ENCODE measurements around the gene DDI2.

DDI2 gene

GRCh38 chr1:15704526-15705183, 87.4 kb downstream of the DDI2 start:
- DNase-seq, result no peak

- no peak for DNase-seq
Observed at GRCh38 chr1:15705184-15705566, 87.9 kb downstream of the DDI2 start.

- DNase-seq, result no peak
Observed at GRCh38 chr1:15706751-15707150, 89.5 kb downstream of the DDI2 start.

DNA sequence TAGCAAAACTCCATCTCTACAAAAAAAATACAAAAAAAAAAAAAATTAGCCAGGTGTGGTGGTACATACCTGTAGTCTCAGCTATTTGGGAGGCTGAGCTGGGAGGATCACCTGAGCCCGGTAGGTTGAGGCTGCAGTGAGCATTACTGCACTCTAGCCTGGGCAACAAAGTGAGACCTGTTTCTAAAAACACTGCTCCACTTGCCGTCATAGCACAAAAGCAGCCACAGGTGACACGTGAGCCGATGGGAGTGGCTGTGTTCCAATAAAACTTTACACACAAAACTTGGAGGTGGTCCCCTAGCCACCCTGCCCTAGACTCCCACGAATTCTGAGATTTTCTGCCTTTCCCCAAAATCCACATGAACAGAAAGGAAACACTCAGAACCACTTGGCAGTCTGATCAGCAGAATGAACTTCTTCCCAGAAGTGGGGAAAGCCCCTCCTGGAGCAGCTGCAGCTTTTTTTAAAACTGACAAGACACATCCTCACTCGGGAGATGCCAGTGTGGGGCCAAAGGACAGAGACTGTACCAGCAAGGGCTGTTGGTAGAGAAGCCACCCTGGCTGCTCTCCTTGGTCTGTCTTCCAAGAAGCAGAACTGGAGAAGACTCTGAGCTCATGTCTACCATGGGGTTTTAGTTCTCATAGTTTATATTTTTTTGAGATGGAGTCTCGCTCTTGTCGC, 90.1 kb downstream of the DDI2 start:
- DNase-seq, result no peak

DNA sequence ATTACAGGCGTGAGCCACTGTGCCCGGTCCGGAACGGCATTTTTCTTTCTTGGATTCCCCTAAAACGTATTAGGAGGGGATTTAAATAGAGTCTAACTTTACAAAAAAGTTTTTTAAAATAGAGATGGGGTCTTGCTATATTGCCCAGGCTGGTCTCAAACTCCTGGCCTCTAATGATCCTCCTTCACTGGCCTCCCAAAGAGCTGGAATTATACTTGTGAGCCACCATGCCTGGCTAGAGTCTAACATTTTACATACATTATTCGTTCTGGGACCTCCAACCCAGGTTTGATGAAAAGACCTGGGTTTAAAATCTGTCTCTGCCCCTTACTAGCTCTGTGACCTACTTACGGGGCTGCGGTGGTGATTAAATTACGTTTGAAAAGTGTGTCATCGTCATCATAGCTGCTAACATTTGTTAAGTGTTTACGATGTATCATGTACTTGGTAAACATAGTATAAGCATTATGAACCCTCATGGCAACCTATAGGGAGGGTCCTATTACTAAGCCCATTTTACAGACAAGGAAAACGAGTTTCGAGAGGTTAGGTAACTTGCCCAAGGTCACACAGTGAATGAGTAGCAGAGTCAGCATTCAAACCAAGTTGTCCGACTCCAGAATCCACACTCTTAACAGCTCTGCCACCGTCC, 91.4 kb downstream of the DDI2 start:
- no peak for DNase-seq

GRCh38 chr1:15709226-15709625, 92.0 kb downstream of the DDI2 start:
- no peak for DNase-seq

DNA sequence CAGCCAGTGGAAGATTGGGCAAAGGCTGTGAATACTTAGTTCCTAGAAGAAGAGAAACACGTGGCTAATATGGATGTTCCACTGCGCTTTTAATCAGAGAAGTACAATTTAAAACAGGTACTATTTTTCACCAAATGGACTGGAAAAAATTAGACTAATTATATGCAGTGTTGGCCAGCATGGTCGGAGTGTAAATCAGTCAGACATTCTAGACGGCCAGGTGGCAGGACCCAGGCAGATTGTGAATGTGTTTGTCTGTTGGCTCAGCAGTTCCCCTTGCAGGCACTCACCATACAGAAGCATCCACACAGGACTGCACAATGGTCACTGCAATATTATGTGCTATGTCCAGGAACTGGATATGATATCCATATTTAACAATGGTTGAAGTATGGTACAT, 94.9 kb downstream of the DDI2 start:
- peak; percentile 18 for DNase-seq

DNA sequence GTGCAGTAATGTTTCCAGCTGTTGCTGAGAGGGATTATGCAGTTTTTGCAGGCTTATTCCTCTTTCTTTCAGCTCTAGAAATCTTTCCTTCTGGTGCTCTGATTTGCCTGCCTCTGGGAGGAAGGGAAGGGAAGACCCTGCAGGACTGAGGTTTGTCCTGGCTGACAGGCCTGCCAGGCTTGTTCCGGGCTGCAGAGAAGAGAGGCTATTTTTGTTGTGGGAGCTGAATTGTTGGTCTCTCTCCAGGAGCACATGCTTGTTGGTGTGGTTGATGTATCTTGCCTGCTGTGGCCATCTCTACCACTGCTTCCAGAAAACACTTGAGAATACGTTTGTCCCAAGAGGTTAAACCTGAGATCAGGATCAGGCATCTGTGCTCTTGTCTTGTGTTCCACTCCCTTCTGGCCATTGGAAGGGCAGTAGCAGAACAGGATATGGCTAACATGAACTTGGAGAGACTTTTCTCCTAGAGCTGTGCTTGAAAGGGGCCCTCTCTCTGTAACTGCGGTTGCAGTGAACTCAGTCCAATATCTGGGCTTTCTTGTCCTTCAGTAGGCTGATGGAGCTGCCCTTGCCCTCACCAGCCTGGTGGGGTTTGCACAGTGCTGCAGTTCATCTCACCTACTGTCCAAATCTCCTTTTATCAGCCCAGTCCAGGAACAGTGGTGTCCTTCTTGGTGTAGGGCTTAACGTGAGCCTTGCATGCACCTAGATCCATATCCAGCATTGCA, 97.3 kb downstream of the DDI2 start:
- DNase-seq, result no peak

DNA sequence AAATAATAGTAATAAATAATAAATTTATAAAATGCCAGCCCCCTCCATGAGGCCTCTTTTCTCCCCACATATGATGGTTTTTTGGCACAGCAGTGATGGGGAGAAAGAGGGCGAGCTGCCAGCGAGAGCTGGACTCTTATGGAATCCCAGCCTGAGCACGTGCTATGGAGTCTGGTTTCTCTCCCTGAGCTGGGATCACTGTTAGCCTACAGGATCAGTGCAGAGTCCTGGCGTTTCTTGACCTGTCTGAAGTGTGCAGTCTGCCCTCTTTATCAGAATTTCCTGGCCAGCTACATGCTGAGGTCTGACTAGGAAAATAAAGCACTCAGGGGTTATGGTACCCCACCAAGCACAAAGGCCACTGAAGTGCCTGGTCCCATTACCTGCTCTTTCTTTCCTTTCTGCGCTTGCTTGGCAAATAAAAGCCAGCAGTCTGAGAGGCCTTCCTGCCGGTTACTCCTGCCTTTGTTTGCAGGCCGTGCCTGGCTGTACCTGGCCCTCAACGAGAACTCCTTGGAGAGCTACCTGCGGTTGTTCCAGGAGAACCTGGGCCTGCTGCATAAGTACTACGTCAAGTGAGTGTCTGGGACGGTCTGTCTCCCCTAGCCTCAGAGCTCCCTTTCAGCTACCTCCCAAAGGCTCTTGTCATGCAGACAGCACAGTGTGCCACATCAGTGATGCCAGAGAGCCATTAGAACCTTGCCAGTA, 100.3 kb downstream of the DDI2 start:
- DNase-seq, result no peak

DNA sequence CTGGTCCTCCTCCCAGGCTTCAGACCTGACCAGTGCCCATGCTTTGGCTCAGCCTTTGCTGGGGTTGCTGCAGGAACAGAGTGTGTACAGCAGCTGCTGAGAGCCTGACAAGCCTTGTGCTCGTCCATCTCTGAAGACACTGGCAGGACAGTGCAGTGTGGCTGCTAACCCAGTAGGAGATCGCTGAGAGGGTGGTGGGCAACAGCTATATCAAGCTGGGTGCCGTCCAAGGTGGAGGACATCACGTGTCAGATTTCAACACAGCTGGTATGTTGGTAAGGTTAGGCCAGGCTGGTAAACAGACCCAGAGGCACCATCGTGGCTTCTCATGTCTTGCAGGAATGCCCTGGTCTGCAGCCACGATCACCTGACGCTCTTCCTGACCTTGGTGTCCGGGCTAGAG, 100.9 kb downstream of the DDI2 start:
- DNase-seq, result no peak

All from NCI-H146 (cell line).